Left ventricle myocardium inferior (tissue), 1 donor: ENCODE data around the gene PWWP2B. TPM values are rescaled to one million over a fixed set of nuclear protein-coding genes. Genes with fewer than 3 reads are reported as not detected.
A peak's percentile ranks its signal among the peaks of the same experiment; 100 is the strongest.

Source experiments
- DNase-seq: peaks from one replicate; pipeline ENCODE4 v3.0.0-alpha.2; 2020
- H3K27ac ChIP-seq: fragments of 200-600 bp; replicated peaks from 2 replicates; pipeline ENCODE4 v1.8.0; 2021
- H3K27me3 ChIP-seq: fragments of 200-600 bp; 2 replicates; pipeline ENCODE4 v1.8.0; 2021; ENCODE audit warnings: low read depth
- H3K36me3 ChIP-seq: fragments of 200-600 bp; 2 replicates; pipeline ENCODE4 v1.8.0; 2021
- H3K4me1 ChIP-seq: fragments of 200-600 bp; 2 replicates; pipeline ENCODE4 v1.8.0; 2021
- H3K4me3 ChIP-seq: fragments of 200-600 bp; 2 replicates; pipeline ENCODE4 v1.8.0; 2021; ENCODE audit warnings: mild to moderate bottlenecking, moderate library complexity
- H3K9me3 ChIP-seq: fragments of 200-600 bp; replicated peaks from 2 replicates; pipeline ENCODE4 v1.8.0; 2021
- CTCF ChIP-seq: fragments of 200-600 bp; IDR thresholded peaks from 2 replicates; pipeline ENCODE4 v1.8.0; 2021; ENCODE audit warnings: antibody characterized with exemption, mild to moderate bottlenecking, borderline replicate concordance
- intact Hi-C: fragments of 100-400 bp; cut with micrococcal nuclease; formaldehyde crosslinking; loops from one replicate; pipeline ENCODE4 v1.11.0; 2022
- total RNA-seq: library from RNA; stranded (reverse); fragmentation: NEBNext Ultra II Directional; extraction: Animal tissue kit (Norgen Biotek cat#: 25700); gene quantifications from one replicate; pipeline ENCODE4 v1.2.1, GENCODE V29; 2021
- donor health status: DM: no; HTN: yes; CAD: no; lungs with severe emphysema.

Gene PWWP2B
- total RNA-seq, 1 donor from 2014 or later: 17.2 TPM

GRCh38 chr10:132442636-132443035, 45.6 kb downstream of the PWWP2B start:
- Histone ChIP-seq H3K27me3 (no peaks in the 10 kb centered on the region), H3K36me3 (no peaks in the 10 kb centered on the region), H3K4me1 (peaks cover 7% of the 10 kb centered on the region), H3K4me3 (no peak overlapping the region), H3K9me3 (no peaks in the 10 kb centered on the region), H3K27ac (no peak overlapping the region)
- intact Hi-C loops: no loop called here
- no peak for DNase-seq
- TF ChIP-seq CTCF: no peak

GRCh38 chr10:132443605-132443982, 46.6 kb downstream of the PWWP2B start:
- Histone ChIP-seq H3K36me3 (no peaks in the 10 kb centered on the region), H3K27ac (no peak overlapping the region), H3K27me3 (no peaks in the 10 kb centered on the region), H3K4me3 (no peak overlapping the region), H3K9me3 (no peaks in the 10 kb centered on the region), H3K4me1 (peaks cover 14% of the 10 kb centered on the region)
- intact Hi-C loops: no loop called here
- peak; percentile 41 for TF ChIP-seq CTCF
- no peak for DNase-seq

DNA sequence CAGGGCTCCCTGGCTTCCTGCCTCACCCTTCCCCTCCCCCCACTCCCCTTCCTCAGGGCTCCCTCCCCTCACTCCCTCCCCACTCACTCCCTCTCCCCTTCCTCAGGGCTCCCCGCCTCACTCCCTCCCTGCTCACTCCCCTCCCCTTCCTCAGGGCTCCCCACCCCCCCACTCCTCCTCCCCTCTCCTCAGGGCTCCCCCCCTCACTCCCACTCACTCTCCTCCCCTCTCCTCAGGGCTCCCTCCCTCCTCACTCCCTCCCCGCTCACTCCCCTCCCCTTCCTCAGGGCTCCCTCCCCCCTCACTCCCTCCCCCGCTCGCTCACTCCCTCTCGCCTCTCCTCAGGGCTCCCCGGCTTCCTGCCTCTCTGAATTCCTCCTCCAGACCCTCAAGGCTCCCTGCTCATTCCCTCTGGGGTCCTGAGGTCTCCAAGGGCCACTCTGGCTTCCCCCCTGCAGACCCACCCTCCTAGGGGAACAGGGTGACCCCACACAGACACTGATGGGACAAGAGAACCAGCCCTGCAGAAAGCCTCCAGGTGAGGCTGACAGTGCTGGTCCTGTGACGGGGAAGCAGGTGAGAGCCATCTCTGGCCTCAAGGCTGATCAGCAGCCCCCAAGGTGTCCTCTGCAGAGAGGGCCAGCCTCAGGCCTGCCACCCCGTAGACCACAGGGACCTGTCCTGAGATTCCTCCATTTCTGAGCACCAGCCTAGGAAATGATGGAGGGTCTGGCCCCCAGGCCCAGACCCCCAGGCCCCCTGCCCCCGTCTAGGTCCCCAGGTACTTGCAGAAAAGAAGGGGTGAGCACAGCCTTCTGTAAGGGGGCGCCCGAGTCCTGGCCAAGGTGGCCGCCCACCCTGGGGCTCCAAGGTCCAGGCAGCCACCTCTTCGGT, 47.2 kb downstream of the PWWP2B start:
- TF ChIP-seq CTCF: no peak
- Histone ChIP-seq H3K4me1 (peaks cover 14% of the 10 kb centered on the region), H3K4me3 (no peak overlapping the region), H3K36me3 (no peaks in the 10 kb centered on the region), H3K27me3 (no peaks in the 10 kb centered on the region), H3K27ac (no peak overlapping the region), H3K9me3 (no peaks in the 10 kb centered on the region)
- no peak for DNase-seq
- intact Hi-C loops: no loop called here

DNA sequence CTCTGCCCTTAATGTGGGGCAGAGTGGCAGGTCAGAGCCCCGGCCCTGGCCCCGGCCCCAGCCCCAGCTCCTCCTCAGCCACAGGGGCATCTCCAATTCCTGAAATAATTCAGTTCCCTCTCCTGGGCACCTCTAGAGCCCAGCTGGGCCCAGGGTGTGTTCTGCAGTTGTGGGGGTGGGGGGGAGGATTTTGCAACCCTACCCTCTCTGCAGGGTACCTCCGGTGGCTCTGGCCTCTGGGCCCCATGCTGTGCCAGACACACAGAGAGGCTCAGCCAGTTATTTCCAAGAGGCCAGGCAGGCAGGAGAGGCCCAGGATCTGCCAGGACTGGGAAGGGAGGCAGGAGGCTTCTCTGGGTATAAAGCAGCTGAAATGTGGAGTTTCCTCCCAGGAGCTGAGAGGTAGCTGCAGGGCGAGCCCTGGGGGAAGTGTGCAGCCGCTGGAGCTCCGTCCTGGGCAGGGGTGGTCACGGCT, 47.9 kb downstream of the PWWP2B start:
- peaks cover 14% of the 10 kb centered on the region for H3K4me1 ChIP-seq
- no peak for DNase-seq
- no peaks in the 10 kb centered on the region for H3K36me3 ChIP-seq
- TF ChIP-seq CTCF: no peak
- no peak overlapping the region for H3K27ac ChIP-seq
- no peak overlapping the region for H3K4me3 ChIP-seq
- intact Hi-C loops: no loop called here
- no peaks in the 10 kb centered on the region for H3K9me3 ChIP-seq
- H3K27me3 ChIP-seq: no peaks in the 10 kb centered on the region

- DNase-seq: no peak
- no peaks in the 10 kb centered on the region for H3K36me3 ChIP-seq
- intact Hi-C loops: no loop called here
These were observed 48.7 kb downstream of the PWWP2B start for GRCh38 chr10:132445516-132446194.

More at GRCh38 chr10:132445516-132446194, 48.7 kb downstream of the PWWP2B start:
- Histone ChIP-seq H3K27ac (no peak overlapping the region), H3K4me3 (no peak overlapping the region), H3K27me3 (no peaks in the 10 kb centered on the region), H3K4me1 (peaks cover 14% of the 10 kb centered on the region), H3K9me3 (no peaks in the 10 kb centered on the region)
- TF ChIP-seq CTCF: no peak
